HG02798 (cell line): Measurements from ENCODE around the gene LCAT.
"Not testable (repeated sequence)": the region's sequence is repeated elsewhere in the genome, so short reads cannot be mapped to it uniquely, and the experiment has no call there.

Source experiments
- ATAC-seq: cut with Tn5 transposase; IDR thresholded peaks from one replicate; pipeline ENCODE4 v1.9.1; 2021; ENCODE audit warnings: mild to moderate bottlenecking; ENCODE audit not compliant: unreplicated experiment, poor library complexity

LCAT gene, protein sequence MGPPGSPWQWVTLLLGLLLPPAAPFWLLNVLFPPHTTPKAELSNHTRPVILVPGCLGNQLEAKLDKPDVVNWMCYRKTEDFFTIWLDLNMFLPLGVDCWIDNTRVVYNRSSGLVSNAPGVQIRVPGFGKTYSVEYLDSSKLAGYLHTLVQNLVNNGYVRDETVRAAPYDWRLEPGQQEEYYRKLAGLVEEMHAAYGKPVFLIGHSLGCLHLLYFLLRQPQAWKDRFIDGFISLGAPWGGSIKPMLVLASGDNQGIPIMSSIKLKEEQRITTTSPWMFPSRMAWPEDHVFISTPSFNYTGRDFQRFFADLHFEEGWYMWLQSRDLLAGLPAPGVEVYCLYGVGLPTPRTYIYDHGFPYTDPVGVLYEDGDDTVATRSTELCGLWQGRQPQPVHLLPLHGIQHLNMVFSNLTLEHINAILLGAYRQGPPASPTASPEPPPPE

DNA sequence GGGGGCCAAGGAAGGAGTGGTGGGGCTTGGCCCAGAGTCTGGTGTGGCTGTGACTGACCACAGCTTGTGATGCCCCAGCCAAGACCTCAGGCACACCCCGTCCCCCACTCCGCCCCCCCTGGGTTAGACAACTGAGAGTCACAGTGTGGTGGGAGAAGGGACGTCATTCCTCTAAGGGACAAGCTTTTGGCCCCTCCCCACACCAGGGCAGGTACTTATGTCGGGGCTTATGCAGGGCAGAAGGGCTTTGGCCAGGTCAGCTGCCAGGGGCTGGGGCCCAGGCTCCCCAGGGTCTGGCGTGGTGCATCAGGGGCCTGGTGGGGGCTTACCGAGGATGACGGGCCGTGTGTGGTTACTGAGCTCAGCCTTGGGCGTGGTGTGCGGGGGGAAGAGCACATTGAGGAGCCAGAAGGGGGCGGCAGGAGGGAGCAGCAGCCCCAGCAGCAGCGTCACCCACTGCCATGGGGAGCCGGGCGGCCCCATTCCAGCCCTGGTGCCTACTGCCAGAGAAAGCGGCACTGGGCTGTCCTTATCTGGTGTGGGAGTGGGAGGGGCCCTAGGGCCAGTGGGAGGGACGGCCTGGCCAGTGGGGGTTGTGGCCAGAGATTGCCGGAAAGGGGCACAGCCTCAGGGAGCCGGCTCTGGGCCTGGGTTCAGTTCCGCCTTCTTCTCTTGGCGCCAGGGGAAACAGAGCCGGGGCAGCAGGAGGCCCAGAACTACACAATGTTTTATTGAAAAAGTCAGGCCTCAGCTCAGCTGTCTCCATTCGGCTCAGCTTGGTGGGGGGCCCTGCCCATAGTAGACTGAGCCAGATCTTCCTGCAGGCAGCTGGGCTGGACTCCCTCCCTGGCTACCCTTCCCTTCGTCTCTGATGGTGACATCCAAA lies at the start of gene LCAT:
LCAT (minus strand) TSS at position 502 of the 886 bp plus-strand sequence; CDS start at position 483, 19 bp downstream.
- ATAC-seq: no peak

DNA sequence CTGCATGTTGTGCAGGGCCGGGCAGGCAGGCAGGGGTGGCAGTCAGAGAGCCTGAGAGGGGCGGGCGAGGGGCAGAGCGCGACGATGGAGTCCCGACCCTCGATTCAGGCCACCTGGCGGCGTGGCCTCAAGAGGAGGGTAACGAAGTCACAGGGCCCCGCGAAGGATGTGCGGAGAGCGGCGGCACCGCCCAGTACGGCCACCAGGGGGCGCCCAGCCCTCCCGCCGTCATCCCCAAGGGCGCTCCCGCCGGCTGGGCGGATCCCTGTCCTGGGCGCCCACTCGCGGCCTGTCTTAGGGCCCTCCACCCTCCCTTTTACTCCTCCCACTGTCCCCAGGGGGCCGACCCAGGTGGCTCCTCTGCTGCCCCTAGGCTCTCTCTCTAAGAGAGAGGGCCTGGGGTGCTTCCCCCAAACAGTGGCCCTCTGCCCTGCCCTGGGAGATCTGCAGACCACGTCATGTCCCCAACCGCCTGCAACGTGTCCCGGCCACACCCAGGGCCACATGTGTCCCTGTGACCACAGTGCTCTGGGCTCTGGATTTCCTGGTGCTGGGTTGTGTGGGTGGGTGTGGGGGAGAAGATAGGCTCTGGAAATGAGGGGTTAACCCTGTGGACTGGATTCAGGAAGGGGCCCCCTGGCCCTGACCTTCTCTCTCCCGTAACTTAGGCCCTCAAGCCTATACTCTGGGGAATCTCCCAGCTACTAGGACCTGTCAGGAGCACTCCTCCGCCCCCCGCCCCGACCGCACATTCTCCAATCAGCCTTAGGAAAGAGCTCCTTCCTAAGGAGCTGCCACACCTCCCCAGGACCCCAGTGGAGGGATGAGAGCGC lies 49.5 kb upstream of the LCAT start:
- peak; percentile 88 for ATAC-seq

DNA sequence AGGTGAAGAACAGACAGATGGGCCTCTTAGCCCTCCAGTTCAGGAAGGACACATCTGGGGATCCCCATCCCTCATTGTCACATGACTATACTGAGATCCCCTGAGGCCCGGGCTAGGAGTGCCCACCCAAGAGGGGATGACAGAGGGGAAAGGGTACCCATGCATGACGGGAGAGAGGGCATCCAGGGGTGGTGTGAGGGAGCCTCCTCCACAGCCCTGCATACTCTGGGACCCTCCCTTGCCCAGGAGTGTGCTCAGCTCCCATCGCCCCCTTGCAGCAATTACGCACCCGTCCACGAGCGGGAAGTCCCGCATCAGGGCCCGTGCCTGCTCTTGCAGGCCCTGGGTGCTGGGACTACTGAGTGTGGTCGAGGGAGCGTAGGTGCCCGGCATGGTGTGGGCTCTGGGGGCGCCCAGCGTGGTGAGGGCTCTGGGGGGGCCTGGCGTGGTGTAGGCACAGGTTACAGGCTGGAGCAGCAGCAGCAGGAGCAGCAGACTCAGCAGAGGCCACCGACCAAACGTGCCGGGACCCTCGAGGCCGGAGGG lies 48.8 kb upstream of the LCAT start:
- ATAC-seq: no peak

DNA sequence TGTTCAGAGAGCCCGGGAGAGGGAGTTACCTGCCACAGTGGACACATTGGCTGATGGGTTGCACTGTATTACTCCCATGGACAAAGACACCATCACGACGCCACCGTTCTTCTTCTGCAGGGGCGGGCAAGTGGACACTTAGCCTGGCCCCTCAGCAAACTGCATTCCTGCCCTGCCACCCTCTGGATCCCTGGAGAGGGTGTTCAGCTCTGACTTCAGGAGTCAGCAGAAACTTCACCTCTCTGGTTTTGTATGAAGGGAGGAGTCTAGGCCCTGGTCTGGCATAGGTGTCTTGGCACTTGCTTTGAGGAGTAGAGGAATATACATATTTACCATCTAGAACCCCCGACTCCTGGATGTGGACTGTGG lies 46.1 kb upstream of the LCAT start:
- no peak for ATAC-seq

DNA sequence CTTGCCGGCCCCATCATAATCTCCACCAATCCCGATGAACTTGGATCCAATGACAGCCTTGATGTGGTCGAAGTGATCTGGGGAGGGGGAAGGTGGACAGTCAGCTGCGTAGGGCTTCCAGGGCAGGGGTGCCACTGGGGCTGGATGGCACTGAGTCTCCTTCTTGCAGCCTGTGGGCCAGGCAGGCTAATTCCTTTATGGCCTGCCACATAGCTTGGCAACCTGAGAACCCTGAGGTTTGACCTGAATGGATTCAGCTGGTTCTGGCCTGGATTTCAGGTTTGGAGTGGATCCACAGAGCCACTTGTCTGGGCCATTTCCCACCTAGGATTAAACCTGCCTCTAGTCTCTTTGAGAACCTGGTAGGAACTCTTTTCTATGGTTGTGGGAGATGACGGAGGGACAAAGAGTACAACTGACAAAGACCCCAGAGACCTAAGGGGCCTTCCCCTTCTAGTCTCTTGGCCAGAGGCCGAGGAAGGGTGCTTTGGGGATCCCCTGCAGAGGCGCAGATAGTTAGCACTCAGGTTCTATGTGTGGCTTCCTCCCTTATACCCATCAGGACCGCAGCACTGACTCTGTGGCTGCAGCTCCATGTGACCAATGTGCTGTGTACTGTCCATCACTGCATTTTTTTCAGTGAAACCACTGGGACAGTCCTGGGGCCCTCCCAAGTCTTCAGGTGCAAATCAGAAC lies 45.5 kb upstream of the LCAT start:
- ATAC-seq: no peak

DNA sequence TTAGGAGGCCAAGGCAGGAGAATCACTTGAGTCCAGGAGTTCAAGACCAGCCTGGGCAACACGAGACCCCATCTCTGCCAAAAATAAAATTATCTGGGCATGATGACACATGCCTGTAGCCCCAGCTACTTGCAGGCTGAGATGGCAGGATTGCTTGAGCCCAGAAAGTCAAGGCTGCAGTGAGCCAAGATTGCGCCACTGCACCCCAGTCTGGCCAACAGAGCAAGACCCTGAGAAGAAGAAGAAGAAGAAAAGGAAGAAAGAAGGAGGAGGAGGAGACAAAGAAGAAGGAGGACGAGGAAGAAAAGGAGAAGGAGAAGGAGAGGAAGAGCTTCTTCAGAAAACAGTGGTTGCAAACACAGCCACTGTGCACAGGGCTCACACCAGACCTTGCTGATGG lies 44.8 kb upstream of the LCAT start:
- ATAC-seq: no peak

DNA sequence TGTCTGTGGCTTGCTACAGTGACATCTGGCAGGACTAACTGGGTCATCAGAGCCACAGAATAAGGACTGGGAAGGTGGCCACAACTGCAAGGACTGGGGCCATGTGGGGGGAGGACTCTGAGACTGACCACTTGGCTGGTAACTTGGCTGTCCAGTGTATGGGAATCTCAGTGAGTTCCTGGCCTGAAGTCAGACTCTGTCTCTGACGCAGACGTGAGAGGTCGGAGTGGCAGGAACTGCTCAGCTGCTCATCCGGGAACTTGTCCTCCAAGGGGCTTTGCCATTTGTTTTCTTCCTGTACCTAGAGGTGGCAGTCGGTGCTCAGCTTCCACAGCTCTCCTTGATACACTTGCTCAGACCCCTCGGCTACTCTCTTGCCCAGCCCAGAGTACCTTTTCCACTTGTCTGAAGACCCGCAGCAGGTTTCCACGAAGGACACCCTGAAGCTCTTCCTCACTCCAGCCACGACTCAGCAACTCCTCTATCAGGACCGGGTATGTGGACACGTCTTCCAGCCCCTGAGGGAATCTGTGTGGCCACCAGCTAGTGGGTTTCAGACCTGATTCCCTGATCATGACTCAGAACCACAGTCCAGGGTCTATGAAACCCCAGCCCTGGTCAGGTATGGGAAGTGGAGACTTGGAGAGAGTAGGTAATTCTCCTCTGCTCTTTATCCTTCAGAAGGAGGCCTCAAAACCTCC lies 43.7 kb upstream of the LCAT start:
- no peak for ATAC-seq

DNA sequence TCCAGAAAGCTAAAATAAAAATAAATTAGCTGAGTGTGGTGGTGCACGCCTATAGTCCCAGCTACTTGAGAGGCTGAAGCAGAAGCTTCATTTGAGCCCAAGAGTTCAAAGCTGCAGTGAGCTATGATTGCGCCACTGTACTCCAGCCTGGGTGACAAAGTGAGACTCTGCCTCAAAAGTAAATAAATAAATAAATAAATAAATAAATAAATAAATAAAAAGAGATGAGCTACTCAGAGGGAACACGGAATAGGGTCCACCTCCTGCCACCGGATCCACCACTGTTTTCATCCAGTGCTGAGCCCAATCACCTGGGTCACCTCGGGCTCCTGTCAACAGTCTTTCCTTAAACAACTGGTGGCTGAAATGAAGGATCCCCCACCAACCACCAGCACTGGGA lies 43.0 kb upstream of the LCAT start:
- ATAC-seq: no peak

DNA sequence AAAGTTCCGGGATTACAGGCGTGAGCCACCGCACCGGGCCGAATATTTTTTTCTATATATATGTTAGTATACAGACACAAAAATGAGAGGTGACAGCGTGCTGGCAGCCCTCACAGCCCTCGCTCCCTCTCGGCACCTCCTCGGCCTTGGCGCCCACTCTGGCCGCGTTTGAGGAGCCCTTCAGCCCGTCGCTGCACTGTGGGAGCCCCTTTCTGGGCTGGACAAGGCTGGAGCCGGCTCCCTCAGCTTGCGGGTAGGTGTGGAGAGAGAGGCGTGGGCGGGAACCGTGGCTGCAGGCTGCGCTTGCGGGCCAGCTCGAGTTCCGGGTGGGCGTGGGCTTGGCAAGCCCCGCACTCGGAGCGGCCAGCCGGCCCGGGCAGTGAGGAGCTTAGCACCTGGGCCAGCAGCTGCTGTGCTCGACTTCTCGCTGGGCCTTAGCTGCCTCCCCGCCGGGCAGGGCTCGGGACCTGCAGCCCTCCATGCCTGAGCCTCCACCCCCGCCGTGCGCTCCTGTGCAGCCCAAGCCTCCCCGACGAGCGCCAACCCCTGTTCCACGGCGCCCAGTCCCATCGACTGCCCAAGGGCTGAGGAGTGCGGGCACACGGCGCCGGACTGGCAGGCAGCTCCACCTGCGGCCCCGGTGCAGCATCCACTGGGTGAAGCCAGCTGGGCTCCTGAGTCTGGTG lies 38.2 kb upstream of the LCAT start:
- ATAC-seq: no peak

DNA sequence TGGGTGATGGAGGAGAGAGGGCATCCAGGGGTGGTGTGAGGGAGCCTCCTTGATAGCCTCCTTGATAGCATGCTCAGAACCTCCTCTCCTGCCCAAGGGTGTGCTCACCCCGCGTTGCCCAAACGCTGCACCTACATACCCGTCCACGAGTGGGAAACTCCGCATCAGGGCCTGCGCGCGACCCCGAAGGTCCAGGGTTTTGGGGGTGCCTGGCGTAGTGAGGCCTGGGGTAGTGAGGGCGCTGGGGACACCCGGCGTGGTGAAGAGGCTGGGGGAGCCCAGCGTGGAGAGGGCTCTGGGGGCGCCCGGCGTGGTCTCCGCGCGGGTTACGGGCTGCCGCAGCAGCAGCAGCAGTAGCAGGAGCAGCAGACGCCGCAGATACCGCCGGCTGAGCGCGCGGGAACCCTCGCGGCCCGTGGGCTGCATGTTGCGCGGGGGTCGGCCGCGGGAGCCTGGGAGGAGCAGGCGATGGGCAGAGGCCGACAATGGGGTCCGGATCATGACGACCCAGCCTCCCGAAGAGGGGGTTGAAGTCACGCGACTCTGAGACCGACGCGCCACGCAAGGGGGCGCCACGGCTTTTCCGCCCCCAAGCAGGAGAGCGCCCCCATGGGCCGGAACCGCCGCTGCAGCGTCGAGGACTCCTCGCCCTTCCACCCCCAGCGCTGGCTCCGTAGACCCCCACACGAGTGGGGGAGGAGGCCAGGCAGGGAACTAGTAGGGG lies 36.2 kb upstream of the LCAT start, which contains the start of gene DPEP3:
DPEP3 (minus strand) TSS at position 545 of the 724 bp plus-strand sequence; CDS start at position 426, 119 bp downstream.
- ATAC-seq: no peak

DNA sequence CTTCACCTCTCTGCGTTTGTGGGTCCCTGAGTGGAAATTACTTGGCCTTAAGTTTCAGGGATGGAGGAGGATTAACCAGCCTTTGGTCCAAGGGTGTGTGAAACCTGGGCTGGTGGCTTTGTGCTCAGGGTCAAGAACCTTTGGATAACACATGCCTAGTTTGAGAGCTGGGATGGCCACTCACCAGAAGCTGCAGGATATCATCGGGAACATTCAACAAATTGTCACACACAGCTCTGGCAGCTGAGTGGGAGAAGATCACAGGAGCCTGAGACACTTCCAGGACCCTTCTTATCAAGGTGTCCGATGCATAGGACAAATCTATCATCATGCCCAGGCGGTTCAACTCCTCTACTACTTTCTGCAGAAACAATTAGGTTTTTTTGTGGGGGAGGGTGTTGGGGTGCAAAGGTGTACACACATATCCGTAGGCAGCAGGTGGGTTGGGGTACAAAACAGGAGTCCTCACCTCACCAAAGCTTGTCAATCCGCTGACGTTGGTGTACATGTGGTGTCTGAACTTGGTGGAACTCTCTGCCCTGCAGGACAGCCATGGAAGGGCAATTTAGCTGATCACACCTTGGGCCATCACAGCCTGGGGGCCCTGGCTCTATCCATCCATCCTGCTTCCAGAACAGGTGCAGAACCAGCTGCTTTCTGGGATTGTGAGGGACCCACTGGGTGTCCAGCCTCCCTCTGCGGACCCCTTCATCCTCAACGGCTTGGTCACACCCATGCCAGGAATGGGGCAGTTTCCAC lies 33.7 kb upstream of the LCAT start:
- ATAC-seq: no peak

DNA sequence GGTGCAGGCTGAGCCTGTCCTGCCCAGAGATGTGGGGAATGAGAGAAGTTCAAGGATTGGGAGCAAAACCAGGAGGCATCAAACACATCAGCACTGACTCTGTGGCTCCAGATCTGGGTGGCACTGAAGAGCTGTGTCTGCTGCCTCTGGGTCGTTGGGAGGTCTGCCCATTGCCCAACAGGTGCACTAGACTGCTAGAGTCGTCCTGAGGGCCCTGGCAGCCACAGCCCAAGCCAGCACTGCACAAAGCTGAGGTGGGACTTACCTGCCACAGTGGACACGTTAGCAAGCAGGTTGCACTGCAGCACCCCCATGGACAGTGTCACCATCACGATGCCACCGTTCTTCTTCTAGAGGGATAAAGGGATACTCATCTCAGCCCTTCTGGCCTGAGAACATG lies 33.1 kb upstream of the LCAT start:
- no peak for ATAC-seq

DNA sequence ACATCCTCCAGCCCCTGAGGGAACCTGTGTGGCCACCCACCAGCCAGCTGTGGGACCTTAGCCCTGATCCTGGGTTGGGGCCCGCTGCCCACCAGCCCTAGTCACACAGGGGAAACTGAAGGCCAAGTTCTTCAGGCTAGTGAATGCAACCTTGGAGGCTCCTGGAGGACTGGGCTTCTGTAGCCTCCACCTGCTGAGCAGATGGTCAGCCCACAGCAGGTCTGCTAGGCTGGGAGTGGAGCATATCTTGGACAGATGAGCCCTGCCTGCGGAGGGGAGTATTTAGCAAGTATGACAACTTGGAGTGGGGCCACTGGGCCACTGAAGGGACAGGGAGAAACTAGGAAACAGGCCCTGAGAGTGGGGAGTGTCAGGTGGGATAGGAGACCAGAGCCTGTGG lies 32.3 kb upstream of the LCAT start:
- no peak for ATAC-seq

DNA sequence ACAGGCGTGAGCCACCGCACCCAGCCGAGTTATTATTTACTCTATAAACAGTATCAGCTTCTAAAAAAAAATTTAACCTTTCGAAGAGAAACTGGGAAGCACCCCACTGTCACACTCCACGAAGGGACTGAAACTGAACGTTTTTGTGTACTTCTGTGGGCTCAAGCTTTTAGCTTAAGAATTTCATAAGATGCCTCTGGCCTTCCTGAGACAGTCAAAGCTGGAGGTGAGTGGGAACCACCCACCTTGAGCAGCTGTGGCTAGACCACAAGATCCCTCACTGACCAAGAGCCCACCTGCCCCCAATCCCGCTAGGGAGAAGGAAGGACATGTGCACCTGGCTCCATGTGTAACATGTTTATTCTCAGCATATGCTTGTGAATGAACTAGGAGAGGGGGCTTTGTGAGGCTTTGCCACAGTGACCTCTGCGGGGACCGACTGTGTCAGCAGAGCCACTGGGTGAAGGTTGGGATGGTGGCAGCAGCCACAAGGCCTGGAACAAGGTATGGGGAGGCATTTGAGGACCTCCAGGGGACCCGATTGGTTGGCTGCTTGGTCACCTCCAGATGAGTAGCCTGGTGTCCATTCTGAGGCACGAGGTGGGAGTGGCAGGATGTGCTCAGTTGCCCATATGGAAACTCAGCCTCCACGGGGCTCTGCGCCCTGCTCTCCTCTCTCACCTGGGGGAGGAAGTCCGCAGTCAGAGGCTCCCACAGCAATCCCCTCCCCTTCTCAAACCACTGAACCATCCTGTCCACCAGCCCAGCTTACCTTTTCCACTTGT lies 31.6 kb upstream of the LCAT start:
- peak; percentile 46 for ATAC-seq

DNA sequence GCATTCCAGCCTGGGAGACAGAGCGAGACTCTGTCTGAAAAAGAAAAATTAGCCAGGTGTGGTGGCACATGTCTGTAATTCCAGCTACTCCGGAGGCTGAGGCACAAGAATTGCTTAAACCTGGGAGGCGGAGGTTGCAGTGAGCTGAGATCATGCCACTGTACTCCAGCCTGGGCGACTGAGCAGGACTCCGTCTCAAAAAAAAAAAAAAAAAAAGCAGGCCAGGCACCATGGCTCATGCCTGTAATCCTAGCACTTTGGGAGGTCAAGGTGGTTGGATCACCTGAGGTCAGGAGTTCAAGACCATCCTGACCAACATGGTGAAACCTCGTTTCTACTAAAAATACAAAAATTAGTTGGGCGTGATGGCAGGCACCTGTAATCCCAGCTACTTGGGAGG lies 28.4 kb upstream of the LCAT start:
- not testable (repeated sequence) for ATAC-seq

DNA sequence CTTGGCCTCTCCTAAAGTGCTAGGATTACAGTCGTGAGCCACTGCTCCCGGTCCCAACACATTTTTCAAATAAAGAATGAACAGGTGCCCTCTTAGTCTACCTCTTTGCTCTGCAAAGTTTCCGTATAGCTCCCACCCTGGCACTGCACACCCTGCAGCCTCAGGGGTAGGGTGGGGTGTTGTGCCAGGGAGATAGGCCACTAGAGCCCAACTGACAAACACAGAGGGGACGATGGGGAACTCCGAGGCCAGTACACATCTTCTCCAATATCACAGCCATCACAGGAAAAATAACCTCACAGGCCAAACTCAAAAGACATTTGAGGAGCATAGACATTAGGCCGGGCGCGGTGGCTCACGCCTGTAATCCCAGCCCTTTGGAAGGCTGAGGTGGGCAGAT lies 27.2 kb upstream of the LCAT start:
- ATAC-seq: no peak
